DOHH2 (cell line): ENCODE data around the gene EVX1.

Experiments
- CTCF ChIP-seq: fragments of 200-600 bp; sonication (generic); IDR thresholded peaks from one replicate; pipeline ENCODE4 v1.5.1; 2014; ENCODE audit warnings: antibody characterized with exemption, mild to moderate bottlenecking, low read depth, low read length; ENCODE audit not compliant: poor library complexity, severe bottlenecking
- EZH2phosphoT487 ChIP-seq: fragments of 200-600 bp; sonication (generic); IDR thresholded peaks from 2 replicates; pipeline ENCODE4 v1.6.1; 2017; ENCODE audit warnings: borderline replicate concordance, mild to moderate bottlenecking, antibody characterized with exemption, low read length, moderate library complexity, mixed read lengths

- TF ChIP-seq CTCF (no peak), EZH2phosphoT487 (no peak)
Observed at GRCh38 chr7:27204851-27205322, 37.7 kb upstream of the EVX1 start.
